GM12875 (cell line): Measurements from ENCODE around the gene EXD2.
"Not testable (repeated sequence)": the region's sequence is repeated elsewhere in the genome, so short reads cannot be mapped to it uniquely, and the experiment has no call there.

Experiments
- H3K4me3 ChIP-seq: one replicate; pipeline ENCODE4 v1.5.1; 2011; ENCODE audit warnings: low read depth, low read length, control low read depth
- CTCF ChIP-seq: IDR thresholded peaks from 2 replicates; pipeline ENCODE4 v1.5.1; 2011; ENCODE audit warnings: low read depth, mild to moderate bottlenecking, control low read depth, inconsistent platforms, low read length, moderate library complexity, borderline replicate concordance; ENCODE audit not compliant: insufficient read depth

EXD2 gene

GRCh38 chr14:69204753-69205152 is 13.5 kb downstream of the EXD2 start:
- no peak for TF ChIP-seq CTCF
- H3K4me3 ChIP-seq, result no peak overlapping the region

GRCh38 chr14:69207435-69208041 is 16.2 kb downstream of the EXD2 start:
- no peak overlapping the region for H3K4me3 ChIP-seq
- no peak for TF ChIP-seq CTCF

GRCh38 chr14:69208666-69209065 is 17.4 kb downstream of the EXD2 start:
- no peak for TF ChIP-seq CTCF
- no peak overlapping the region for H3K4me3 ChIP-seq

- no peak for TF ChIP-seq CTCF
- H3K4me3 ChIP-seq, result no peak overlapping the region
Observed at GRCh38 chr14:69214393-69214792, 23.1 kb downstream of the EXD2 start.

- not testable (repeated sequence) for H3K4me3 ChIP-seq
Observed at GRCh38 chr14:69217663-69218062, 26.4 kb downstream of the EXD2 start.

- no peak overlapping the region for H3K4me3 ChIP-seq
- TF ChIP-seq CTCF, result no peak
Observed at GRCh38 chr14:69224946-69225345, 33.6 kb downstream of the EXD2 start.

- H3K4me3 ChIP-seq, result no peak overlapping the region
- TF ChIP-seq CTCF, result no peak
Observed at GRCh38 chr14:69226178-69226577, 34.9 kb downstream of the EXD2 start.

GRCh38 chr14:69226736-69227135 is 35.4 kb downstream of the EXD2 start:
- no peak overlapping the region for H3K4me3 ChIP-seq
- TF ChIP-seq CTCF, result no peak
